LNCAP (cell line): ENCODE data around the gene MEF2C.

ENCODE experiments used
- CTCF ChIP-seq: fragments of 450-650 bp; IDR thresholded peaks from 2 replicates; pipeline ENCODE4 v1.5.1; 2017; ENCODE audit warnings: mild to moderate bottlenecking

MEF2C gene

DNA sequence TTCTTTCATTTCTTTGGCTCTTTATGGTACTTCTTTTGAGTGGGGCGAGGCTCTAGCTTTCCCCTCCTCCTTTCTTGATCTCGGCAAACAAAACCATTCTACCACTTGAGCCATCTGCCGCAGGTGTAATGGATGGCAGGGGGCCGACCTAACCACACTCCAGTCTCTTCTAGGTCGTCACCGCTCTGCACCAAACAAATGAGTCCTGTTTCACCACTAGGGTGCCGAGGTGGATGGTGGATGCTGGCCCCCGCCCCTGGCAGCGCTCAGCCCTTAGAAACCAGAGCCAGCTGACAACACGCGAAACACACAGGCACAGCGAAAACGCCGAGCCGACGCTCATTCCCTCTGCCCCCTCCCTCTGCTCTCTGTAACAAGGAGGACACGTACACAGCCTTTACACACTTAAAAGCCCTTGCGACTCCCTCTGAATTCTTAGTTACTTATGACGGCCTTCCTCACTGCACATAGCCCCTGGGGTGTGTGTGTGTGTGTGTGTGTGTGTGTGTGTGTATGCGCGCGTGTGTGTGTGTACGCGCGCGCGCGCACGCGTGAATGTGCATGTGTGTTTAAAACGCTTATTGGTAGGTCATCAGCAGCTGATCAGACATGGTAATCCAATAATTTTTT is 199.4 kb downstream of the MEF2C start:
- no peak for TF ChIP-seq CTCF

GRCh38 chr5:88682881-88683361 is 200.1 kb downstream of the MEF2C start:
- no peak for TF ChIP-seq CTCF

GRCh38 chr5:88682131-88682530 is 200.9 kb downstream of the MEF2C start:
- TF ChIP-seq CTCF: no peak

- no peak for TF ChIP-seq CTCF
Observed at GRCh38 chr5:88681211-88681803, 201.7 kb downstream of the MEF2C start.

- TF ChIP-seq CTCF: peak; percentile 94
Observed at GRCh38 chr5:88680253-88681132, 202.5 kb downstream of the MEF2C start.

- no peak for TF ChIP-seq CTCF
Observed at GRCh38 chr5:88679638-88680037, 203.3 kb downstream of the MEF2C start.

DNA sequence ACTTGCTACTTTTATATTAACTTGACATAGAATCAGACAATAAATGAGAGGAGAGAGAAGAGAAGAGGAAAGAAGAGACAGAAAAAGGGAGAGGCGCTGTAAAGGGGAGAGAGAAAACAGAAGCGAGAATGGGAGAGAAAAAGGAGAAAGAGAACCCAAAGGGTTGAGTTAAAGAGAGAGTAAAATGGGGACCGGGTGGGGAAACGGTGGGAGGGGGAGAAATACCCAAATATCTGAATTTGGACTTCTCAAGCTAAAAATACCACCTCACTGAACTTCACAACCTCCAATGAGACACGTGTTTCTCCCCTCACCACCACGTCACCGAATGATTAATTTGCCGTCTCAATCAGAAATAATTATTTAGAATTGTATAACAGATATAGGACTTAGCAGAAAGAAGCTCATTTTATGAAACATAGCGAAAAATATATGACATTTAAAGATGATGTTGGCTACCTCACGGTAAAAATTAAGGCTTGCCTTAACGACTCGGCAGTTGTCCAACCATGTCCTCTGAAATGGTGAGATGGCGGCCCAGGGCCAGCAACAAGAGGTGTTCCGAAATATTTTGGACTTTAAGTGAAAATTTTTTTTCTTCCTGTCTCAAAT is 204.1 kb downstream of the MEF2C start:
- no peak for TF ChIP-seq CTCF
